HG03520 (cell line): ENCODE measurements around the gene HNRNPU.
A peak's percentile ranks its signal among the peaks of the same experiment; 100 is the strongest.

Experiments used
- ATAC-seq: cut with Tn5 transposase; IDR thresholded peaks from one replicate; pipeline ENCODE4 v1.9.1; 2021; ENCODE audit warnings: mild to moderate bottlenecking, moderate library complexity; ENCODE audit not compliant: unreplicated experiment

Gene HNRNPU

DNA sequence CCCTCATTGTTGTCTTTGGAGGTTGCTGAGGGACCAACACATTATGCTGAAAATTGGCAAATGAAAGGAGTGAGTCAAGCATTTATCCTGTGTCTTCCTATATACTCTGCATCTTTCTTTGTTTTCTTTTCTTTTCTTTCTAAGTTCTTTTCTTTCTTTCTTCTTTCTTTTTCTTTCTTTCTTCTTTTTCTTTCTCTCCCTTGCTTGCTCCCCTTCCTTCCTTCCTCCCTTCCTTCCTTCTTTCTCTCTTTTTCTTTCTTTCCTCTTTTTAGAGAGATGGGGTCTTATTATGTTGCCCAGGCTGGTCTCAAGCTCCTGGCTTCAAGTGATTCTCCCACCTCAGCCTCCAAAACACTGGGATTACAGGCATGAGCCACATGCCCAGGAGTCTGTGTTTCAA lies 57.2 kb downstream of the HNRNPU start:
- no peak for ATAC-seq

DNA sequence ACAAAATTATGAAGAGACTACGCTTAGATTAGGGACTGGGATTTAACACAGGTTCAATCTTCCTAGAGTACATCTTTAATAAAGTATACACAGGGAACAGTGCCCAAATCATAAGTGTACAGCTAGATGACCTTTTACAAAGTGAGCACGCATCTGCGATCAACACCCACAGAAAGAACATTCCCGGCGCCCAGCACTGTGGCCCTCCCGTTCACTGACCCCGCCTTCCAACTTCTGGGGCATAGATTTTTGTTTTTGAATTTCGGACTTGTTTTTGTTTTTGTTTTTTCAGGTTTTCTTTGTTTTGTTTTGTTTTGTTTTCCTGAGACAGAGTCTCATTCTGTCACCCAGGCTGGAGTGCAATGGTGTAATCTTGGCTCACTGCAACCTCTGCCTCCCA lies 59.5 kb downstream of the HNRNPU start:
- ATAC-seq: no peak

DNA sequence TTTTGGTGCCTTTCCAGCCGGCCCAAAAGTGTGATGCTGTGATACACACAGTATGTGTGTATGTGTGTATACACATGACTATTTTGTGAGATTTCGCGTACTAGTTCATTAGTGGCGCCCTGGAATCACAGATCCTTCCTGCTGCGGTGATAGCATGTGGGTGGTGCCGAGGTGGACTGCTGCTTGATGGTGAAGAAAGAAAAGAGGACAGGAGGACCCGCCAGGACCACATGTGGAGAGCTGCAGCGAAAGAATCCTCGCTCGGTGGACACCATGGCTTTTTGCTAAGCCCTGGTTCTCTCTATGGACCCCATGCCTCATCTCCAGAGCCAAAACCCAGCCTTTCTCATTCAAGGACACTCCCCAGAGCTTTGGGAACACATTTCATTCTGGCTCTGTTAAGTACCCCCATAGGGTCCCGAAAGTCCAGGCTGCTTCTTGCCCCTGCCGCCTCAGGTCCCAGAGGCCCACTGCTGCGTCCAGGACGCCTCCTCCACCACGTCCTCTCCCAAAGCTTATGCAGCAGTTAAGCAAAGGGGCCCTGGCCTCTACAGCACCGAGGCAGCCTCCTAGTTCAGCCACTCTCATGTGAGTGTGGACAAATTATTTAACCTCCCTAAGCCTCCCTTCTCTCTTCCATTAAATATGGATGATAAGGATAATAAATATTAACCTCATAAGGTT lies 61.6 kb downstream of the HNRNPU start:
- no peak for ATAC-seq

DNA sequence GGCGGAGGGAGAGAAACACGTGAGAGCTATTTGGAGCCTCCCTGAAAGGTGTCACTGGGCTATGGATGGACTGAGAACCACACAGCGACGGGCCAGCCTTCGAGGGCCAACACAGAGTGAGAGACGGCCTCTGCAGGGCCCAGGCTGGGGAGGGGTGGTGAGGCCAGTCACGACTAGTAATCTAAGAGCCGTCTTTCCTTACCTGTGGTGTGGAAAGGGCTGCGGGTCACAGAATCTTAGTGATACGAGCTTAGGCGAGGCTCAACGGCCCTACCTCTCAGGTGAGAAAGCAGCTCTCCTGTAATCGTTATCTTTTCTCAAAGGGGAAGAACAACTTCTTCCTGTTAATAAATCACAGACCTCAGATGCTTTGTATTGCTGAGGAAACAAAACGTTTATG lies 62.3 kb downstream of the HNRNPU start:
- ATAC-seq: no peak

DNA sequence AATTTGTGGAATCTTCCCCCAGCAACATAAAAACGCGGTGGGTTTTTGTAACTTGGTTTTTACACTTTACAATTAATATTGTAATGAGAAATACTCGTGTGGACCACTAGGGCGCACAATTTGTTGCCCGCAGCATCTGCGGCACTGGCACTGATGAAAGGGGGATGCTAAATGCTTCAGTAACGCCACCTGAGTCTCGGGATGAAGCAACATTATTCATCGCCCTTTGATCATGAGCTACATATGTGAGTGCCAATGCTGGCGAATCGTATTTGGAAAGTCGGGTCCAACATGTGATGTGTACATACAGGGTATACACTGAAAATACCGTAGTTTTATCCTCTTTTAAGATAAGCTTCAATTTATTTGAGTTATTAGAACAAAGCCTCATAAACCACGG lies 63.1 kb downstream of the HNRNPU start:
- ATAC-seq: peak; percentile 67

DNA sequence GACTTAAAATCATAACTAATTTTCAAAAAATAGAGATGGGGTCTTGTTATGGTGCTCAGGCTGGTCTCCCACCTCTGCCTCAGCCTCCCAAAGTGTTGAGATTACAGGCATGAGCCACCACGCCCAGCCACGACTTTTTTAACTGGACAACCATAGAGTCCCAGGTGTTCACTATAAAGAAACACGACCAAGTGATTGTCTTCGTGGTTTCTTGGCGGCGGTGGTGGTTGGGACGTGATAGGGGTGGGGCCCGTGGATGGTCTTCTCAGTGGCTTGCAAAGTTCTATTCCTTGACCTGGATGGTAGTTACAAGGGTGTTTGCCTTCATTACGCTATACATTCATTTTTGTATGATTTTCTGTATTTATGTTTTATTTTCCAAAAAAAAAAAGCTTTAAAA lies 63.5 kb downstream of the HNRNPU start:
- no peak for ATAC-seq
